GM12878 (cell line): ENCODE measurements around the gene CCL20. TPM values are rescaled to one million over a fixed set of nuclear protein-coding genes. Genes with fewer than 3 reads are reported as not detected.

Experiments used
- ASH2L ChIP-seq: fragments of 300-600, 200-600 bp; sonication (generic); IDR thresholded peaks from 2 replicates; pipeline ENCODE4 v1.6.1; 2017; ENCODE audit warnings: low read depth, mild to moderate bottlenecking, borderline replicate concordance
- BCL11A ChIP-seq: IDR thresholded peaks from 2 replicates; pipeline ENCODE4 v1.6.1; 2011; ENCODE audit warnings: low read depth, low read length
- CBX3 ChIP-seq: fragments of 200-600 bp; sonication (generic); IDR thresholded peaks from 2 replicates; pipeline ENCODE4 v1.6.1; 2016; ENCODE audit warnings: low read depth, borderline replicate concordance
- CEBPB ChIP-seq, 2 experiments: fragments of 150-350 bp in 1 of 2; IDR thresholded peaks; 2 replicates each; pipeline ENCODE4 v1.6.1; 2012 to 2014; ENCODE audit warnings: low read depth in 2 of 2, low read length in 2 of 2, borderline replicate concordance in 1 of 2, inconsistent platforms in 1 of 2
- IKZF2 ChIP-seq, 2 experiments: fragments of 450-650 bp; IDR thresholded peaks; 2 replicates each; pipeline ENCODE4 v1.6.1; 2017; ENCODE audit warnings: mild to moderate bottlenecking in 2 of 2, moderate library complexity in 2 of 2
- MAX ChIP-seq: IDR thresholded peaks from 2 replicates; pipeline ENCODE4 v1.6.1; 2012; ENCODE audit warnings: low read depth, low read length, improper control_type of control experiment
- NBN ChIP-seq: fragments of 450-650 bp; IDR thresholded peaks from 2 replicates; pipeline ENCODE4 v1.6.1; 2016
- POLR2AphosphoS5 ChIP-seq: IDR thresholded peaks from 2 replicates; pipeline ENCODE4 v1.6.1; 2011; ENCODE audit warnings: mild to moderate bottlenecking, low read length, inconsistent platforms
- RAD51 ChIP-seq: fragments of 450-650 bp; IDR thresholded peaks from 2 replicates; pipeline ENCODE4 v1.6.1; 2016; ENCODE audit warnings: moderate library complexity, mild to moderate bottlenecking, inconsistent platforms
- RELB ChIP-seq: fragments of 450-650 bp; IDR thresholded peaks from 2 replicates; pipeline ENCODE4 v1.6.1; 2017; ENCODE audit warnings: low read depth, mild to moderate bottlenecking, moderate library complexity
- SIN3A ChIP-seq: IDR thresholded peaks from 2 replicates; pipeline ENCODE4 v1.6.1; 2012; ENCODE audit warnings: low read depth, low read length, improper control_type of control experiment
- SKIL ChIP-seq: fragments of 450-650 bp; IDR thresholded peaks from 2 replicates; pipeline ENCODE4 v1.6.1; 2017; ENCODE audit warnings: mild to moderate bottlenecking, low read depth, inconsistent platforms; ENCODE audit not compliant: poor library complexity, severe bottlenecking
- SP1 ChIP-seq: IDR thresholded peaks from one replicate; pipeline ENCODE4 v1.6.1; 2011; ENCODE audit warnings: low read depth, low read length
- SPI1 ChIP-seq: IDR thresholded peaks from 2 replicates; pipeline ENCODE4 v1.6.1; 2011; ENCODE audit warnings: low read depth, mild to moderate bottlenecking, low read length, moderate library complexity, borderline replicate concordance; ENCODE audit not compliant: insufficient read depth
- SREBF2 ChIP-seq: IDR thresholded peaks from 2 replicates; pipeline ENCODE4 v1.6.1; 2012; ENCODE audit warnings: mild to moderate bottlenecking, low read length
- STAT1 ChIP-seq: fragments of 450-650 bp; conservative IDR thresholded peaks from 2 replicates; pipeline ENCODE4 v1.6.1; 2014; ENCODE audit warnings: antibody characterized with exemption, mild to moderate bottlenecking
- YBX1 ChIP-seq: fragments of 450-650 bp; IDR thresholded peaks from 2 replicates; pipeline ENCODE4 v1.6.1; 2016; ENCODE audit warnings: antibody characterized with exemption
- ZBTB11 ChIP-seq: fragments of 450-650 bp; formaldehyde crosslinking; IDR thresholded peaks from 2 replicates; pipeline ENCODE4 v1.5.0; 2022; ENCODE audit warnings: mild to moderate bottlenecking, missing genetic modification characterization
- ZNF217 ChIP-seq: fragments of 450-650 bp; IDR thresholded peaks from 2 replicates; pipeline ENCODE4 v1.6.1; 2017; ENCODE audit warnings: antibody characterized with exemption, mild to moderate bottlenecking
- ZNF687 ChIP-seq: fragments of 450-650 bp; IDR thresholded peaks from 2 replicates; pipeline ENCODE4 v1.6.1; 2017; ENCODE audit warnings: mild to moderate bottlenecking, moderate library complexity
- polyA plus RNA-seq, 11 experiments: library from polyadenylated mRNA; depleted of rRNA in 4 of 11; unstranded in 6 of 11; stranded (reverse) in 5 of 11; fragments of >200 nt; fragmentation: Nextera tagmentation in 4 of 11; fragmentation: Illumina TruSeq in 1 of 11; extraction: Ambion mirVana in 4 of 11; extraction: Trizol in 1 of 11; gene quantifications; 1 replicate in 1 of 11; 2 replicates in 10 of 11; pipeline versions ENCODE4 v1.2.1 to v1.2.3, GENCODE V29; 2011 to 2016; ENCODE audit warnings: inconsistent platforms in 2 of 11, missing spikeins in 2 of 11, low read depth in 1 of 11
- total RNA-seq, 4 experiments: library from RNA; depleted of rRNA in 3 of 4; stranded (reverse); fragments of >200 nt in 3 of 4; fragmentation: Illumina TruSeq in 1 of 4; extraction: Trizol in 1 of 4; gene quantifications; 2 replicates each; pipeline versions ENCODE4 v1.2.1 to v1.2.3, GENCODE V29; 2013 to 2021

CCL20 gene
- total and polyA plus RNA-seq, 10 of the 15 experiments (the other 5 are each of a cell fraction or from before 2014, with no cell fraction given), result 5.5 to 35.7 (median 15.6) TPM

GRCh38 chr2:227805578-227805977 is 8.1 kb upstream of the CCL20 start (continued):
- TF ChIP-seq ZNF687, result peak; percentile 59; the same call in 1 of the 2 replicates
- TF ChIP-seq ZBTB11 (CRISPR knock-in tag), result no peak
- TF ChIP-seq CEBPB (IDR thresholded peaks at IDR 0.05; ENCODE audit: borderline replicate concordance in 1 of 2, low read depth in 2 of 2, low read length in 2 of 2), result no peak
- no peak; the same call in none of the 2 replicates for TF ChIP-seq RAD51
- no peak for TF ChIP-seq ASH2L
- TF ChIP-seq STAT1, result no peak
- peak; percentile 22; the same call in 1 of the 2 replicates for TF ChIP-seq MAX
- TF ChIP-seq IKZF2 (IDR thresholded peaks at IDR 0.05), result peak; percentile 49 to 68; a peak in 2 of 4 replicates
- TF ChIP-seq SIN3A, result no peak
- TF ChIP-seq CBX3, result no peak
- peak; percentile 68 for TF ChIP-seq SKIL
- TF ChIP-seq NBN, result no peak
- no peak for TF ChIP-seq SREBF2
- peak; percentile 74; the same call in 1 of the 2 replicates for TF ChIP-seq RELB
- TF ChIP-seq YBX1, result no peak
- peak; percentile 73 for TF ChIP-seq SPI1
- TF ChIP-seq ZNF217, result no peak
- TF ChIP-seq SP1, result no peak
- no peak for TF ChIP-seq BCL11A
- no peak for TF ChIP-seq POLR2AphosphoS5
